Measurements from ENCODE around the gene MAP1B.

The MAP1B gene

DNA sequence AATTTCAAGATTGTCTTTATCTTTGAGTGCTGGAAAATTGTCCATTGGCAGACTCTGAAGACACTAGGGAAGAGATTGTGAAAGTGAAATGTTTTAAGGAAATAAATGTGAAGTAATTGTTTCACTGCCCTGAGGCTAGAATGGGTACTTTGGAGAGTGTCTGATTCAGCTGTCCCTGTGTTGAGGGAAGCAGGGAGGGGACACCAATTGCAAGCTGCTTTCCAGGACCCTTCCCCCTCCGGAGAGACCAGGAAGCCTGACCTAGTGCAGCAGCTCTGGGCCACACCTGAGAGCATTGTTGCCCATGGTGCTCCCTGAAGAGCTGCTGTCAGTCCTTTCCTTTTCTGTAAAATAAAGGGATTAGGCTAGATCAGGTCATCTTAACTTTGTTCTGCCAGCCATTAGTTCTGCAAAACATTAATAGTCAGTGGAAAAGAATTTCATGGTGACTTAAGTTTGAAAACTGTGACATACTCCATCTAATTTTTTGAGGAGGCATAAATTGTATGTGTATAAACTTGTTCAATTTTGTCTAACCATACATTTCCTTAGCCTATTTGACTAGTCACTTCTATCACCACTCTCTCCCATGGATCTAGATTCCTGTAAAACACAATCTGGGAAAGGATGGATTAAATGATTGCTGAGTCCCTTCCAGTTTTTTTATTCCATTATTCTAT, 18.8 kb downstream of the MAP1B start:
- Histone ChIP-seq H3K9ac (ENCODE audit: low read length in 5 of 5) (no peak overlapping the region), H3K27me3 (ENCODE audit: control insufficient read depth in 5 of 5, insufficient read depth in 4 of 5, low read length in 5 of 5) (no peaks in the 10 kb centered on the region), H3K36me3 (ENCODE audit: control insufficient read depth in 5 of 5, insufficient read depth in 5 of 5, low read length in 5 of 5) (peaks cover 0 to 8% (median 0%) of the 10 kb centered on the region in 5 donors), H3K9me3 (ENCODE audit: control insufficient read depth in 5 of 5, low read length in 5 of 5) (no peaks in the 10 kb centered on the region), H3K27ac (ENCODE audit: low read depth, low read length) (no peak overlapping the region), H3K4me1 (ENCODE audit: control insufficient read depth in 5 of 5, insufficient read depth in 5 of 5, low read length in 5 of 5) (peaks cover 3 to 17% (median 10%) of the 10 kb centered on the region in 5 donors), H3K4me3 (ENCODE audit: low read depth in 1 of 5, low read length in 5 of 5) (no peak overlapping the region)

DNA sequence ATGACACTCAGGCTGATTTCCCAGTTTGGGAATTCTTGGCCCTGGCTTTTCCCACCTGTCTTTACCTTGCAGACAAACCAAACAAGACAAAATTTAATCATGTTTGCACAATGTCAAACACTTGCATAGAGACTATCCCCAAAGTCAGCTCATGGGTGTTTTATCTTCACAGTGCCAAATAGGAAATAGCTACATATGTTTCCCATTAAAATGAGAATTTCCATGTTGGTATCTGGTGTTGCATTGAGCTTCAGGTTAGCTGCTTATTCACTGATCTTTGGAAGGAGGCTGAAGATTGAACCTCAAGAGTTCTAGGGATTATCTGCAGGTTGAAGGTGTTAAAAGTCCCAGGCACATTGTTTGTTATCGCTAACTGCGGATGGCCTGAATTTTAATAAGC, 19.5 kb downstream of the MAP1B start:
- Histone ChIP-seq H3K27ac (ENCODE audit: low read depth, low read length) (no peak overlapping the region), H3K4me3 (ENCODE audit: low read depth in 1 of 5, low read length in 5 of 5) (no peak overlapping the region), H3K9me3 (ENCODE audit: control insufficient read depth in 5 of 5, low read length in 5 of 5) (no peaks in the 10 kb centered on the region), H3K27me3 (ENCODE audit: control insufficient read depth in 5 of 5, insufficient read depth in 4 of 5, low read length in 5 of 5) (no peaks in the 10 kb centered on the region), H3K36me3 (ENCODE audit: control insufficient read depth in 5 of 5, insufficient read depth in 5 of 5, low read length in 5 of 5) (peaks cover 0 to 8% (median 0%) of the 10 kb centered on the region in 5 donors), H3K9ac (ENCODE audit: low read length in 5 of 5) (no peak overlapping the region), H3K4me1 (ENCODE audit: control insufficient read depth in 5 of 5, insufficient read depth in 5 of 5, low read length in 5 of 5) (peaks cover 3 to 17% (median 10%) of the 10 kb centered on the region in 5 donors)

DNA sequence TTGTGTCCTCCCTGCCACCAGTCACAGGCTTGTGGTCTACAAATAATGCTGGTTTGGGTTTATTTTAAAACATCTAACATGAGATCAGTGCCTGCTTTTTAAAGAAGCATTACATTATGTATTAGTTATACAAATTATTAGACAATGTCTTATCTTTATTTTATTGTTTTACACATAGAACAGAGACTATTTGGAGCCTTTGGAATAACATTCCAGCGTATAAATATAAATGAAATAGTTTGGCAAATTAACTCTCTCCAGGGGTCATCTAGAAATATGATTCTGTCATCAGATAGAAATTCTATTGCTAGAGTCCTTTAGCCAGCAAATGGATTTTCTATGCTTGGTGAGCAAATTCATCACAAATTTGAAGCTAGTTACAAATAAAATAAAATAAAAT, 22.4 kb downstream of the MAP1B start:
- Histone ChIP-seq H3K4me1 (ENCODE audit: control insufficient read depth in 5 of 5, insufficient read depth in 5 of 5, low read length in 5 of 5) (peaks cover 3 to 17% (median 10%) of the 10 kb centered on the region in 5 donors), H3K27ac (ENCODE audit: low read depth, low read length) (no peak overlapping the region), H3K4me3 (ENCODE audit: low read depth in 1 of 5, low read length in 5 of 5) (no peak overlapping the region)

DNA sequence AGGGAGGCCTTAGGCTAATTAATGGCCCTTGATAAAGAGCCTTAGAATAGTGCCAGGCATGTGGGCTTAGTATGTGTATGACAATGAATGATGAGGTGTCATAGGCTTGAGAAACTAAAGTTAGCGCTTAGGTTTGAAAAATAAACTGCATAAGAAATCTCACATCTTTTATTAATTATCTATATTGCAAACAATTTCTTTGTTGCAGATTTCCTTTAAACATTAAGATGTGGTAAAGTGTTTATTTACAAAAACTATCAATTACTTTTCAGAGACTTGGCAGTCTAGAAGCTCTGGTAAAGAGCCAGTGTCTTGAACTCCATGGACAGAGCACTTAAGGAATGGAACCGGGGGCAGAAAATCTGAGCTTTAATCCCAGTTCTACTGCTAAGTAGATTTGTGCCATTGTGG, 23.1 kb downstream of the MAP1B start:
- Histone ChIP-seq H3K4me1 (ENCODE audit: control insufficient read depth in 5 of 5, insufficient read depth in 5 of 5, low read length in 5 of 5) (peaks cover 3 to 17% (median 10%) of the 10 kb centered on the region in 5 donors), H3K9ac (ENCODE audit: low read length in 5 of 5) (no peak overlapping the region), H3K4me3 (ENCODE audit: low read depth in 1 of 5, low read length in 5 of 5) (no peak overlapping the region), H3K27me3 (ENCODE audit: control insufficient read depth in 5 of 5, insufficient read depth in 4 of 5, low read length in 5 of 5) (no peaks in the 10 kb centered on the region), H3K36me3 (ENCODE audit: control insufficient read depth in 5 of 5, insufficient read depth in 5 of 5, low read length in 5 of 5) (peaks cover 0 to 3% (median 0%) of the 10 kb centered on the region in 5 donors), H3K9me3 (ENCODE audit: control insufficient read depth in 5 of 5, low read length in 5 of 5) (no peaks in the 10 kb centered on the region), H3K27ac (ENCODE audit: low read depth, low read length) (no peak overlapping the region)

More for the DNA sequence above, 22.4 kb downstream of the MAP1B start:
- Histone ChIP-seq H3K36me3 (ENCODE audit: control insufficient read depth in 5 of 5, insufficient read depth in 5 of 5, low read length in 5 of 5) (peaks cover 0 to 3% (median 0%) of the 10 kb centered on the region in 5 donors), H3K9me3 (ENCODE audit: control insufficient read depth in 5 of 5, low read length in 5 of 5) (no peaks in the 10 kb centered on the region), H3K9ac (ENCODE audit: low read length in 5 of 5) (no peak overlapping the region), H3K27me3 (ENCODE audit: control insufficient read depth in 5 of 5, insufficient read depth in 4 of 5, low read length in 5 of 5) (no peaks in the 10 kb centered on the region)

DNA sequence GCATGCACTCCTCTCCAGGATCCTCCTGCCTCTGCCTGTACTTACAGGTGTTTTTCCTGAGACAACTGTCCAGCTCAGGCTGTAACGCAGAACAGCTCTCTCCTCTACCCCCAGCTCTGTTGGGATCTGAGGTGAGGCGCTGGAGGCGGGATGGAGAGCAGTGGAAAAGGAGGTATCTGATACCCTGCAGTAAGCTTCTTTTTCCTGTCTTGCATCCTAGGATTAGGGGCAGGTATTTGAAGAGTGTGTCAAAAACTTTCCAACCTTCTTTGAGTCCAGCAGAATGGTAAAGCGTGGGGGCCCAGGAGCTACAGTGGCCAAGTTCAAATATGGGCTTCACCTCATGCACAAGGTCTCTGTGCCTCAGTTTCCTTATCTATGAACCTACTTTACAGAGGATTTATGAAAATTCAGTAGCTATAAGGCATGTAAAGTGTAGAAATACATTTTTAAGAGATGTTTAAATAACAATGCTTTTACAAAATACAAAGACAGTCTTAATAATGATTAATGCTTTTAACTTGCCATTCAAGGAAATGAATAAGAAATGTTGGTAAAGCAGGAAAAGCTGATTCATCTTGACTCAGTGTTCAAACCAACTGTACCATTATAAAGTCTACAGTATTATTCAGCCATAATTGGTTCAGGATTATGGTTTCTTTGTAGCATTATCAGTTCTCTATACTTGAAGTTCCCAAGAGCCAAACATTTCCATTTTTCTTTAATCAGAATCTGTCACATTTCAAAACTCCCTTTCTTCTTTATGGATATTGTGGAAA, 26.1 kb downstream of the MAP1B start:
- no peaks in the 10 kb centered on the region for H3K27me3 ChIP-seq (ENCODE audit: control insufficient read depth in 5 of 5, insufficient read depth in 4 of 5, low read length in 5 of 5)
- peaks cover 0 to 11% (median 6%) of the 10 kb centered on the region in 5 donors for H3K4me1 ChIP-seq (ENCODE audit: control insufficient read depth in 5 of 5, insufficient read depth in 5 of 5, low read length in 5 of 5)
- no peak overlapping the region for H3K27ac ChIP-seq (ENCODE audit: low read depth, low read length)
- no peak overlapping the region for H3K4me3 ChIP-seq (ENCODE audit: low read depth in 1 of 5, low read length in 5 of 5)
- no peaks in the 10 kb centered on the region for H3K36me3 ChIP-seq (ENCODE audit: control insufficient read depth in 5 of 5, insufficient read depth in 5 of 5, low read length in 5 of 5)
- no peak overlapping the region for H3K9ac ChIP-seq (ENCODE audit: low read length in 5 of 5)
- H3K9me3 ChIP-seq (ENCODE audit: control insufficient read depth in 5 of 5, low read length in 5 of 5): no peaks in the 10 kb centered on the region

GRCh38 chr5:72134226-72134899, 27.1 kb downstream of the MAP1B start:
- no peaks in the 10 kb centered on the region for H3K27me3 ChIP-seq (ENCODE audit: control insufficient read depth in 5 of 5, insufficient read depth in 4 of 5, low read length in 5 of 5)
- no peak overlapping the region for H3K9ac ChIP-seq (ENCODE audit: low read length in 5 of 5)
- H3K36me3 ChIP-seq (ENCODE audit: control insufficient read depth in 5 of 5, insufficient read depth in 5 of 5, low read length in 5 of 5): no peaks in the 10 kb centered on the region
- peaks cover 0 to 18% (median 12%) of the 10 kb centered on the region in 5 donors for H3K4me1 ChIP-seq (ENCODE audit: control insufficient read depth in 5 of 5, insufficient read depth in 5 of 5, low read length in 5 of 5)
- H3K4me3 ChIP-seq (ENCODE audit: low read depth in 1 of 5, low read length in 5 of 5): no peak overlapping the region
- no peak overlapping the region for H3K27ac ChIP-seq (ENCODE audit: low read depth, low read length)
- H3K9me3 ChIP-seq (ENCODE audit: control insufficient read depth in 5 of 5, low read length in 5 of 5): no peaks in the 10 kb centered on the region

DNA sequence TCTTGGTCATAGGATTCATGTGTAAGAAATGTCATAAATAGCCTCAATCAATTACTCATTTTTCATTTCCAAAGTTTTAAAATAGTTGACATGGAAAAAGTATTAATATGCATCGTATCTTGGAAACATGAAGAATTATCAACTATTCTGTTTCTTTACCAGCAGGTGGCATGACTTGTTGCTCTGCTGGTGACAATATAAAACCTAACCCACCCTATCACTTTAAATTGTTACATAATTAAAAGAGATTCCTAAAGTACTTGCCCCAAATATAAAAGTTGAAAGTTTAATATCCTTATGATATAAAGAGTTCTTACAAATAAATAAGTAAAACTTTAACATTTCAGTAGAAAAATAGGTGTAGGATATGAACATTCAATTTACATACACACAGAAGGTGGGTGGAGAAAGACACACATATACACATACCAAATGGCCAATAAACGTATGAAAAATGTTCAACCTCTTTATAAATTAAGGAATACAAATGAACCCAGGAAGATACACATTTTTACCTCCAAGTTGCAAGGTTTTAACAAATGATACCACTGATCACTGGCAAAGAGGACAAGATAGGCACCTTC, 30.6 kb downstream of the MAP1B start:
- H3K4me3 ChIP-seq (ENCODE audit: low read depth in 1 of 5, low read length in 5 of 5): no peak overlapping the region
- no peak overlapping the region for H3K9ac ChIP-seq (ENCODE audit: low read length in 5 of 5)
- no peaks in the 10 kb centered on the region for H3K36me3 ChIP-seq (ENCODE audit: control insufficient read depth in 5 of 5, insufficient read depth in 5 of 5, low read length in 5 of 5)
- peaks cover 3 to 26% (median 24%) of the 10 kb centered on the region in 5 donors for H3K4me1 ChIP-seq (ENCODE audit: control insufficient read depth in 5 of 5, insufficient read depth in 5 of 5, low read length in 5 of 5)
- no peaks in the 10 kb centered on the region for H3K9me3 ChIP-seq (ENCODE audit: control insufficient read depth in 5 of 5, low read length in 5 of 5)
- H3K27ac ChIP-seq (ENCODE audit: low read depth, low read length): no peak overlapping the region
- H3K27me3 ChIP-seq (ENCODE audit: control insufficient read depth in 5 of 5, insufficient read depth in 4 of 5, low read length in 5 of 5): no peaks in the 10 kb centered on the region

DNA sequence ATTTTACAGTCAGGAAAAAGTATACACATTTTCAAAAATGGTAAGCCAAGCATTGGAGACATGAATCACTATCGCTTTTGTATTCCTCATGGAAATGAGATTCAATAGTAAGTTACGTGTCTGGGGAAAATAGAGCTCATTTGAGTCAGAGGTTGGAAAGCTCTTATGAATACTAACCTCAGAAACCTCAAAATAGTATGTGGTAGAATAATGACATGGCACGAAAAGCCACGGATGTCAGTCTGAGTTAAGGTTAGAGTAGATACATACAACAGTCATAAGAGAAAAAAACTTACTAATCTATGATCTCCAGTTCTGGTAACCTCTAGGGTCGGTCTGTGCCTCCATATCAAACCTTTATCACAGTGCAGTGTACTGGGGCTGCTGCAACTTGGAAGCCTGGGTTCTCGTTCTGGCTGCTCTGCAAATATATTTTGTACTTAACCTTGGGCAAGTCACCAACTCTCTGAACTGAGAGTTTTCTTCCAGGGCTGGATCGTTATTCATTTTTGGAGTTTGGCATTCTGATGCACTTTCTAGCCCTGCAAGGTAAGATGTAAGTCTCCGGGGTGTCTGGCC, 31.8 kb downstream of the MAP1B start:
- peaks cover 3 to 25% (median 23%) of the 10 kb centered on the region in 5 donors for H3K4me1 ChIP-seq (ENCODE audit: control insufficient read depth in 5 of 5, insufficient read depth in 5 of 5, low read length in 5 of 5)
- no peaks in the 10 kb centered on the region for H3K27me3 ChIP-seq (ENCODE audit: control insufficient read depth in 5 of 5, insufficient read depth in 4 of 5, low read length in 5 of 5)
- no peak overlapping the region for H3K9ac ChIP-seq (ENCODE audit: low read length in 5 of 5)
- peak overlapping the region; percentile 22 for H3K27ac ChIP-seq (ENCODE audit: low read depth, low read length)
- peak overlapping the region in 1 of 5 donors; percentile 9 for H3K4me3 ChIP-seq (ENCODE audit: low read depth in 1 of 5, low read length in 5 of 5)
- no peaks in the 10 kb centered on the region for H3K36me3 ChIP-seq (ENCODE audit: control insufficient read depth in 5 of 5, insufficient read depth in 5 of 5, low read length in 5 of 5)
- no peaks in the 10 kb centered on the region for H3K9me3 ChIP-seq (ENCODE audit: control insufficient read depth in 5 of 5, low read length in 5 of 5)

GRCh38 chr5:72140711-72141110, 33.4 kb downstream of the MAP1B start:
- no peaks in the 10 kb centered on the region for H3K27me3 ChIP-seq (ENCODE audit: control insufficient read depth in 5 of 5, insufficient read depth in 4 of 5, low read length in 5 of 5)
- no peaks in the 10 kb centered on the region for H3K36me3 ChIP-seq (ENCODE audit: control insufficient read depth in 5 of 5, insufficient read depth in 5 of 5, low read length in 5 of 5)
- H3K9me3 ChIP-seq (ENCODE audit: control insufficient read depth in 5 of 5, low read length in 5 of 5): no peaks in the 10 kb centered on the region
- H3K27ac ChIP-seq (ENCODE audit: low read depth, low read length): peak overlapping the region; percentile 87
- peak overlapping the region in 1 of 5 donors; percentile 27 for H3K9ac ChIP-seq (ENCODE audit: low read length in 5 of 5)
- peaks cover 6 to 39% (median 34%) of the 10 kb centered on the region in 5 donors for H3K4me1 ChIP-seq (ENCODE audit: control insufficient read depth in 5 of 5, insufficient read depth in 5 of 5, low read length in 5 of 5)
- H3K4me3 ChIP-seq (ENCODE audit: low read depth in 1 of 5, low read length in 5 of 5): no peak overlapping the region
